Activated effector memory CD4-positive, alpha-beta T cell treated with anti-CD3 and anti-CD28 coated beads, Interleukin-2, amount 50 U/mL, for 16 hours (primary cell): ENCODE results near the gene RELN.

Source experiments
- DNase-seq: peaks from one replicate; pipeline ENCODE4 v3.0.0-alpha.2; 2020

RELN gene

GRCh38 chr7:103777440-103777839, 212.0 kb downstream of the RELN start:
- DNase-seq: no peak

- no peak for DNase-seq
Measured at GRCh38 chr7:103773726-103774125, 215.7 kb downstream of the RELN start.

- DNase-seq: no peak
Measured at GRCh38 chr7:103772171-103772773, 217.2 kb downstream of the RELN start.

- DNase-seq: no peak
Measured at GRCh38 chr7:103771294-103771693, 218.2 kb downstream of the RELN start.

GRCh38 chr7:103766660-103767059, 222.8 kb downstream of the RELN start:
- no peak for DNase-seq

- no peak for DNase-seq
Measured at GRCh38 chr7:103765901-103766300, 223.6 kb downstream of the RELN start.

- no peak for DNase-seq
Measured at GRCh38 chr7:103764901-103765300, 224.6 kb downstream of the RELN start.

GRCh38 chr7:103762877-103763276, 226.6 kb downstream of the RELN start:
- DNase-seq: no peak

- DNase-seq: no peak
Measured at GRCh38 chr7:103762065-103762760, 227.2 kb downstream of the RELN start.

- DNase-seq: no peak
Measured at GRCh38 chr7:103752995-103753394, 236.5 kb downstream of the RELN start.

- no peak for DNase-seq
Measured at GRCh38 chr7:103751311-103751880, 238.1 kb downstream of the RELN start.

GRCh38 chr7:103748680-103749079, 240.8 kb downstream of the RELN start:
- no peak for DNase-seq

GRCh38 chr7:103735377-103735776, 254.1 kb downstream of the RELN start:
- DNase-seq: no peak

GRCh38 chr7:103731169-103731568, 258.3 kb downstream of the RELN start:
- no peak for DNase-seq

GRCh38 chr7:103729026-103729425, 260.4 kb downstream of the RELN start:
- DNase-seq: no peak

- DNase-seq: no peak
Measured at GRCh38 chr7:103727982-103728610, 261.4 kb downstream of the RELN start.

- no peak for DNase-seq
Measured at GRCh38 chr7:103719070-103719469, 270.4 kb downstream of the RELN start.

- DNase-seq: no peak
Measured at GRCh38 chr7:103718482-103719061, 270.9 kb downstream of the RELN start.

GRCh38 chr7:103717574-103717973, 271.9 kb downstream of the RELN start:
- no peak for DNase-seq

- DNase-seq: no peak
Measured at GRCh38 chr7:103715376-103716120, 273.9 kb downstream of the RELN start.

- no peak for DNase-seq
Measured at GRCh38 chr7:103714376-103714927, 275.0 kb downstream of the RELN start.

- no peak for DNase-seq
Measured at GRCh38 chr7:103712991-103713778, 276.3 kb downstream of the RELN start.
